IMR-90 (cell line): ENCODE data around the gene STUM. TPM values are rescaled to one million over a fixed set of nuclear protein-coding genes. Genes with fewer than 3 reads are reported as not detected.

Experiments used
- ATAC-seq: fragments of 200-7000 bp; cut with Tn5 transposase; 2 replicates; pipeline ENCODE4 v1.9.1; 2020; ENCODE audit warnings: low read depth, mild to moderate bottlenecking, moderate library complexity
- BruUV-seq: library from RNA; stranded (reverse); fragments of 400-500 nt; replicated peaks from 2 replicates; lab custom pipeline; 2021; lab: Mats Ljungman, UMichigan
- CTCF ChIA-PET: fragments of 300-600 bp; formaldehyde crosslinking; extraction: SDS; loops from one replicate; lab custom pipeline; 2021; ENCODE audit warnings: antibody characterized with exemption; lab: Yijun Ruan, JAX
- POLR2A ChIA-PET: fragments of 300-600 bp; sonication (Branson Sonifier 250); formaldehyde crosslinking; loops from one replicate; lab custom pipeline; 2022; ENCODE audit warnings: antibody characterized with exemption; ENCODE audit not compliant: unreplicated experiment; lab: Charles Lee
- DNase-seq: peaks from one replicate; pipeline ENCODE4 v3.0.0; 2013
- H2AFZ ChIP-seq: replicated peaks from 2 replicates; pipeline ENCODE3; 2013; ENCODE audit warnings: low read length, mild to moderate bottlenecking; ENCODE audit not compliant: poor library complexity
- H2AK5ac ChIP-seq: 2 replicates; pipeline ENCODE4 v1.6.1; 2013; ENCODE audit warnings: low read depth, low read length, inconsistent platforms
- H2AK9ac ChIP-seq: replicated peaks from 2 replicates; pipeline ENCODE3; 2013; ENCODE audit warnings: mild to moderate bottlenecking, low read depth, low read length, moderate library complexity; ENCODE audit not compliant: poor library complexity
- H2BK120ac ChIP-seq: 2 replicates; pipeline ENCODE4 v1.6.1; 2013; ENCODE audit warnings: low read depth, low read length, inconsistent platforms
- H2BK15ac ChIP-seq: 3 replicates; pipeline ENCODE4 v1.6.1; 2013; ENCODE audit warnings: low read depth, low read length, inconsistent platforms
- H2BK20ac ChIP-seq: 2 replicates; pipeline ENCODE4 v1.6.1; 2013; ENCODE audit warnings: low read depth, mild to moderate bottlenecking, inconsistent platforms, low read length, moderate library complexity
- H2BK5ac ChIP-seq: 2 replicates; pipeline ENCODE4 v1.6.1; 2013; ENCODE audit warnings: mild to moderate bottlenecking, low read depth, low read length, inconsistent platforms; ENCODE audit not compliant: poor library complexity, severe bottlenecking
- H3K14ac ChIP-seq: replicated peaks from 2 replicates; pipeline ENCODE4 v1.6.1; 2013; ENCODE audit warnings: low read depth, low read length, inconsistent platforms
- H3K18ac ChIP-seq: 2 replicates; pipeline ENCODE4 v1.6.1; 2013; ENCODE audit warnings: low read depth, low read length, control low read depth
- H3K23ac ChIP-seq: 2 replicates; pipeline ENCODE4 v1.6.1; 2013; ENCODE audit warnings: low read depth, low read length, inconsistent platforms
- H3K27ac ChIP-seq: 2 replicates; pipeline ENCODE4 v1.5.1; 2013; ENCODE audit warnings: mild to moderate bottlenecking, control low read depth, low read length; ENCODE audit not compliant: insufficient read depth
- H3K27me3 ChIP-seq: 2 replicates; pipeline ENCODE4 v1.6.1; 2013; ENCODE audit warnings: low read length; ENCODE audit not compliant: control insufficient read depth, insufficient read depth
- H3K36me3 ChIP-seq: 2 replicates; pipeline ENCODE4 v1.6.1; 2013; ENCODE audit warnings: low read length, mixed read lengths; ENCODE audit not compliant: control insufficient read depth, insufficient read depth
- H3K4ac ChIP-seq: 2 replicates; pipeline ENCODE4 v1.6.1; 2013; ENCODE audit warnings: low read depth, low read length, inconsistent platforms
- H3K4me1 ChIP-seq: 2 replicates; pipeline ENCODE4 v1.6.1; 2013; ENCODE audit warnings: low read length, mixed read lengths; ENCODE audit not compliant: control insufficient read depth, insufficient read depth
- H3K4me2 ChIP-seq: 2 replicates; pipeline ENCODE4 v1.6.1; 2013; ENCODE audit warnings: low read depth, mild to moderate bottlenecking, control low read depth, low read length, moderate library complexity
- H3K4me3 ChIP-seq: 2 replicates; pipeline ENCODE4 v1.5.1; 2013; ENCODE audit warnings: low read depth, mild to moderate bottlenecking, control low read depth, low read length, moderate library complexity; ENCODE audit not compliant: insufficient read depth
- H3K56ac ChIP-seq: 2 replicates; pipeline ENCODE4 v1.6.1; 2013; ENCODE audit warnings: low read length, inconsistent platforms; ENCODE audit not compliant: insufficient read depth; ENCODE audit errors: extremely low read depth
- H3K79me1 ChIP-seq, 2 experiments: 2 replicates each; pipeline ENCODE4 v1.6.1; 2013; ENCODE audit warnings: low read length in 2 of 2, inconsistent platforms in 1 of 2, low read depth in 1 of 2
- H3K9ac ChIP-seq: 2 replicates; pipeline ENCODE4 v1.6.1; 2013; ENCODE audit warnings: low read depth, low read length, control low read depth
- H3K9me1 ChIP-seq: 2 replicates; pipeline ENCODE4 v1.6.1; 2013; ENCODE audit warnings: low read length, inconsistent platforms; ENCODE audit not compliant: insufficient read depth
- H3K9me3 ChIP-seq: 2 replicates; pipeline ENCODE4 v1.6.1; 2013; ENCODE audit warnings: low read length; ENCODE audit not compliant: control insufficient read depth, insufficient read depth
- H4K20me1 ChIP-seq: 2 replicates; pipeline ENCODE4 v1.6.1; 2013; ENCODE audit warnings: low read length, inconsistent platforms; ENCODE audit not compliant: insufficient read depth
- H4K5ac ChIP-seq: 2 replicates; pipeline ENCODE4 v1.6.1; 2013; ENCODE audit warnings: mild to moderate bottlenecking, low read depth, low read length, control low read depth
- H4K8ac ChIP-seq, 2 experiments: 2 replicates each; pipeline ENCODE4 v1.6.1; 2013; ENCODE audit warnings: low read depth in 2 of 2, low read length in 2 of 2, control low read depth in 1 of 2, inconsistent platforms in 1 of 2
- H4K91ac ChIP-seq: 2 replicates; pipeline ENCODE4 v1.6.1; 2013; ENCODE audit warnings: low read depth, low read length, inconsistent platforms; ENCODE audit not compliant: insufficient read depth
- CHD1 ChIP-seq: IDR thresholded peaks from 2 replicates; pipeline ENCODE4 v1.6.1; 2012; ENCODE audit warnings: low read depth, low read length, improper control_type of control experiment
- MAFK ChIP-seq: IDR thresholded peaks from 2 replicates; pipeline ENCODE4 v1.6.1; 2012; ENCODE audit warnings: low read depth, low read length, improper control_type of control experiment
- MXI1 ChIP-seq: IDR thresholded peaks from 2 replicates; pipeline ENCODE4 v1.6.1; 2012; ENCODE audit warnings: low read depth, mild to moderate bottlenecking, low read length, moderate library complexity, borderline replicate concordance
- RAD21 ChIP-seq: IDR thresholded peaks from 2 replicates; pipeline ENCODE4 v1.6.1; 2012; ENCODE audit warnings: low read length, improper control_type of control experiment
- WGBS, 2 experiments: methylation state at CpG; one replicate each; pipeline versions ENCODE4 v1.1.5 to v1.1.7; 2013; ENCODE audit warnings: missing lambda C conversion rate in 2 of 2; ENCODE audit not compliant: insufficient read length in 1 of 2; ENCODE audit errors: extremely low coverage in 2 of 2; 5-methylcytosine and 5-hydroxymethylcytosine counted together
- dilution Hi-C: fragments of 300-500 bp; cut with HindIII; formaldehyde crosslinking; loops from one replicate; pipeline ENCODE4 v1.14.3; 2018; ENCODE audit warnings: low sequenced_read_pairs; ENCODE audit not compliant: unreplicated experiment
- in situ Hi-C: fragments of 300-500 bp; cut with MboI; formaldehyde crosslinking; loops from 3 replicates; pipeline ENCODE4 v1.14.3; 2019; ENCODE audit warnings: low sequenced_read_pairs, inconsistent platforms, mixed read lengths
- intact Hi-C: fragments of 100-400 bp; cut with micrococcal nuclease; formaldehyde crosslinking; loops from 2 replicates; pipeline ENCODE4 v1.10.0; 2022
- polyA plus RNA-seq, 3 experiments: library from polyadenylated mRNA; depleted of rRNA; stranded (reverse); fragments of >200 nt; gene quantifications; 2 replicates each; pipeline ENCODE4 v1.2.3, GENCODE V29; 2012; ENCODE audit warnings: low replicate concordance in 1 of 3
- total RNA-seq: library from RNA; depleted of rRNA; stranded (reverse); fragments of >200 nt; gene quantifications from 2 replicates; pipeline ENCODE4 v1.2.3, GENCODE V29; 2012
- TF ChIP-seq, protein P1 (sequence below): conservative IDR thresholded peaks from 2 replicates; pipeline ENCODE4 v1.5.1; 2012; ENCODE audit warnings: mild to moderate bottlenecking, low read depth, low read length, improper control_type of control experiment

Gene STUM
- total and polyA plus RNA-seq, 2 of the 4 experiments (the other 2 are of a cell fraction), result not detected

DNA sequence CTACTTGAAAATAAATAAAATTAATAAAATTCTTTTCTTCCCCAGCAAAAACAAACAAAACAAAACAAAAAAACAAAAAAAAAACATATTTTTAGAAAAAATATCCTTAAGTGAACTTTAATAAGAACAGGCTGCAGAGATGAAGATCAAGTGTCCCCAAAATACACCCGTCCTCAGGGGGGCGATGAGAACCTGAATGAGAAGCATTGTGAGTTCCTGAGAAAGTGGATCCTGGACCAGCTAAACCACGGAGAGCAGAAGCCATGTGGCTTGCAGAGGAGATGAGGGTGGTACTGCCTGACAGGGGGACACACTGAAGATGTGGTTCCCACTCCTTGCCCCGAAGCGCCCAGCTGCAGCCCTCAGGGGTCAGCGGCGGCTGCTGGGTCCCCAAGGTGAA lies 101.2 kb downstream of the STUM start:
- Histone ChIP-seq H3K4me3 (no peak overlapping the region), H3K27me3 (no peaks in the 10 kb centered on the region), H2AK5ac (no peak overlapping the region), H4K20me1 (no peaks in the 10 kb centered on the region), H3K9ac (no peak overlapping the region), H3K79me1 (no peaks in the 10 kb centered on the region), H4K91ac (no peak overlapping the region), H3K4ac (no peak overlapping the region), H3K4me2 (no peak overlapping the region), H3K23ac (no peak overlapping the region), H3K56ac (no peak overlapping the region), H2AK9ac (no peak overlapping the region), H3K4me1 (peaks cover 21% of the 10 kb centered on the region), H3K9me3 (no peaks in the 10 kb centered on the region), H4K8ac (no peak overlapping the region), H3K9me1 (peaks cover 15% of the 10 kb centered on the region), H2BK20ac (no peak overlapping the region), H4K5ac (no peak overlapping the region), H3K14ac (no peak overlapping the region), H3K36me3 (peaks cover 7% of the 10 kb centered on the region), H3K27ac (no peak overlapping the region), H3K18ac (no peak overlapping the region), H2BK120ac (no peak overlapping the region), H2AFZ (no peak overlapping the region), H2BK15ac (no peak overlapping the region), H2BK5ac (no peak overlapping the region)
- ATAC-seq, result no peak
- dilution Hi-C loops, result no loop called here
- WGBS, 2 experiments, result no CpG with 5 or more reads among the region's 7 CpGs
- peak; percentile 43 for DNase-seq
- TF ChIP-seq MAFK (no peak), CHD1 (no peak), MXI1 (no peak), RAD21 (peak; percentile 34; the same call in 1 of the 2 replicates)
- TF ChIP-seq, protein P1, sequence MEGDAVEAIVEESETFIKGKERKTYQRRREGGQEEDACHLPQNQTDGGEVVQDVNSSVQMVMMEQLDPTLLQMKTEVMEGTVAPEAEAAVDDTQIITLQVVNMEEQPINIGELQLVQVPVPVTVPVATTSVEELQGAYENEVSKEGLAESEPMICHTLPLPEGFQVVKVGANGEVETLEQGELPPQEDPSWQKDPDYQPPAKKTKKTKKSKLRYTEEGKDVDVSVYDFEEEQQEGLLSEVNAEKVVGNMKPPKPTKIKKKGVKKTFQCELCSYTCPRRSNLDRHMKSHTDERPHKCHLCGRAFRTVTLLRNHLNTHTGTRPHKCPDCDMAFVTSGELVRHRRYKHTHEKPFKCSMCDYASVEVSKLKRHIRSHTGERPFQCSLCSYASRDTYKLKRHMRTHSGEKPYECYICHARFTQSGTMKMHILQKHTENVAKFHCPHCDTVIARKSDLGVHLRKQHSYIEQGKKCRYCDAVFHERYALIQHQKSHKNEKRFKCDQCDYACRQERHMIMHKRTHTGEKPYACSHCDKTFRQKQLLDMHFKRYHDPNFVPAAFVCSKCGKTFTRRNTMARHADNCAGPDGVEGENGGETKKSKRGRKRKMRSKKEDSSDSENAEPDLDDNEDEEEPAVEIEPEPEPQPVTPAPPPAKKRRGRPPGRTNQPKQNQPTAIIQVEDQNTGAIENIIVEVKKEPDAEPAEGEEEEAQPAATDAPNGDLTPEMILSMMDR, result peak; percentile 29
- ChIA-PET POLR2A (no interaction called here), CTCF (interaction anchor here (0.6 to 1.0 kb wide), 2 partner anchors 12 to 91 kb away, joined by 4 read pairs; no protein-coding TSS in a partner anchor)
- in situ Hi-C loops, result no loop called here
- intact Hi-C loops, result no loop called here
- no TSS peak for BruUV-seq
